Measurements from ENCODE around the gene SASH3.

Gene SASH3

GRCh38 chrX:129762448-129762847 is 17.3 kb upstream of the SASH3 start:
- no peak for DNase-seq (ENCODE audit: low read depth)
- H3K4me3 ChIP-seq (ENCODE audit: low read depth, low read length), result no peak overlapping the region
- TF ChIP-seq POLR2A (IDR thresholded peaks at IDR 0.05; ENCODE audit: extremely low read depth, insufficient read length), result no peak
- no peak for TF ChIP-seq MYC (IDR thresholded peaks at IDR 0.05; ENCODE audit: low read depth, low read length)
- TF ChIP-seq MAX (IDR thresholded peaks at IDR 0.05; ENCODE audit: low read depth, low read length), result no peak
- TF ChIP-seq, protein P1, sequence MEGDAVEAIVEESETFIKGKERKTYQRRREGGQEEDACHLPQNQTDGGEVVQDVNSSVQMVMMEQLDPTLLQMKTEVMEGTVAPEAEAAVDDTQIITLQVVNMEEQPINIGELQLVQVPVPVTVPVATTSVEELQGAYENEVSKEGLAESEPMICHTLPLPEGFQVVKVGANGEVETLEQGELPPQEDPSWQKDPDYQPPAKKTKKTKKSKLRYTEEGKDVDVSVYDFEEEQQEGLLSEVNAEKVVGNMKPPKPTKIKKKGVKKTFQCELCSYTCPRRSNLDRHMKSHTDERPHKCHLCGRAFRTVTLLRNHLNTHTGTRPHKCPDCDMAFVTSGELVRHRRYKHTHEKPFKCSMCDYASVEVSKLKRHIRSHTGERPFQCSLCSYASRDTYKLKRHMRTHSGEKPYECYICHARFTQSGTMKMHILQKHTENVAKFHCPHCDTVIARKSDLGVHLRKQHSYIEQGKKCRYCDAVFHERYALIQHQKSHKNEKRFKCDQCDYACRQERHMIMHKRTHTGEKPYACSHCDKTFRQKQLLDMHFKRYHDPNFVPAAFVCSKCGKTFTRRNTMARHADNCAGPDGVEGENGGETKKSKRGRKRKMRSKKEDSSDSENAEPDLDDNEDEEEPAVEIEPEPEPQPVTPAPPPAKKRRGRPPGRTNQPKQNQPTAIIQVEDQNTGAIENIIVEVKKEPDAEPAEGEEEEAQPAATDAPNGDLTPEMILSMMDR (IDR thresholded peaks at IDR 0.05; ENCODE audit: low read depth, low read length), result no peak

GRCh38 chrX:129763666-129764065 is 16.1 kb upstream of the SASH3 start:
- no peak overlapping the region for H3K4me3 ChIP-seq (ENCODE audit: low read depth, low read length)
- TF ChIP-seq POLR2A (IDR thresholded peaks at IDR 0.05; ENCODE audit: extremely low read depth, insufficient read length) (no peak), MAX (IDR thresholded peaks at IDR 0.05; ENCODE audit: low read depth, low read length) (no peak), MYC (IDR thresholded peaks at IDR 0.05; ENCODE audit: low read depth, low read length) (no peak)
- TF ChIP-seq, protein P1 (IDR thresholded peaks at IDR 0.05; ENCODE audit: low read depth, low read length), result no peak
- DNase-seq (ENCODE audit: low read depth), result no peak

DNA sequence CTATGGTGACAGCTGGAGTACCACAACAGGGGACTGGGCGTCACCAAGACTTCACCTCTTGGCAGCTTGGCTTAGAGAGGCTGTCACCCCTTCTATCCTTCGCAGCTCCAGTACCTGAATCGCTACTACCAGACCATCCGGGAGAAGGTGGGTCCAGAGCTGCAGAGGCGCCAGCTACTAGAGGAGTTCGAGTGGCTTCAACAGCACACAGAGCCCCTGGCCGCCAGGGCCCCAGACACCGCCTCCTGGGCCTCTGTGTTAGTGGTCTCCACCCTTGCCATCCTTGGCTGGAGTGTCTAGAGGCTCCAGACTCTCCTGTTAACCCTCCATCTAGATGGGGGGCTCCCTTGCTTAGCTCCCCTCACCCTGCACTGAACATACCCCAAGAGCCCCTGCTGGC is 11.6 kb upstream of the SASH3 start:
- TF ChIP-seq MAX (IDR thresholded peaks at IDR 0.05; ENCODE audit: low read depth, low read length), result no peak
- TF ChIP-seq, protein P1 (IDR thresholded peaks at IDR 0.05; ENCODE audit: low read depth, low read length), result no peak
- no peak for TF ChIP-seq MYC (IDR thresholded peaks at IDR 0.05; ENCODE audit: low read depth, low read length)
- no peak for TF ChIP-seq POLR2A (IDR thresholded peaks at IDR 0.05; ENCODE audit: extremely low read depth, insufficient read length)
- no peak for DNase-seq (ENCODE audit: low read depth)
- H3K4me3 ChIP-seq (ENCODE audit: low read depth, low read length), result no peak overlapping the region

DNA sequence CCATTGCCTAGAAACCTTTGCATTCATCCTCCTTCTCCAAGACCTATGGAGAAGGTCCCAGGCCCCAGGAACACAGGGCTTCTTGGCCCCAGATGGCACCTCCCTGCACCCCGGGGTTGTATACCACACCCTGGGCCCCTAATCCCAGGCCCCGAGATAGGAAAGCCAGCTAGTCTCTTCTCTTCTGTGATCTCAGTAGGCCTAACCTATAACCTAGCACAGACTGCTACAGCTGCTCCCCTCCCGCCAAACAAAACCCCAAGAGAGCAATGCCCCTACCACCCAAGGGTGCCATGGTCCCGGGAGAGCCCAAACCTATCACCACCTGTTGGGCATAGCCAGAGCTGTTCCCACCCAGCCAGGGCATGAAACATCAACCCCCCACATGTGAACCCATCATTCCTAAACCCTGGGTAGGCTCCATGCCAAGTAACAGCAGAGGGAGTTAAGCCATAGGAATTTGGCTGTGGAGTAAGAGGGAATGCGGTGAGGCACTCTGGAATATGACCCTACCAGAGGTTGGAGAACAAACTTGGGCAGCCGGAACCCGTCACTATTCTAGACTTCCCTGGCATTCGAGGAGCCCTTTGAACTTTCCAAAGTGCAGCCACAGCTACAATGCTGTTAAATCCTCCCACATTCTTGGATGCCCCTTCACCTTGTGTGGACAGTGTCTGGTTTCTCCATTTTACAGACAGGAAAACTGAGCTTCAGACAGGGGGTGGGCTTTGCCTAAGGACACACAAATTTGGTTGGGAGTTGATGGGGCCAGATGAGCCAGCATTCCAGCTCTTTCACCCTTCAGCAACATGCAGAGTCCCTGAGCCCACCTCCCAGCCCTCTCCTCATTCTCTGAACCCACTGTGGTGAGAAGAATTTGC is 10.9 kb upstream of the SASH3 start:
- TF ChIP-seq, protein P1 (IDR thresholded peaks at IDR 0.05; ENCODE audit: low read depth, low read length), result no peak
- TF ChIP-seq MAX (IDR thresholded peaks at IDR 0.05; ENCODE audit: low read depth, low read length) (no peak), POLR2A (IDR thresholded peaks at IDR 0.05; ENCODE audit: extremely low read depth, insufficient read length) (no peak), MYC (IDR thresholded peaks at IDR 0.05; ENCODE audit: low read depth, low read length) (no peak)
- no peak overlapping the region for H3K4me3 ChIP-seq (ENCODE audit: low read depth, low read length)
- DNase-seq (ENCODE audit: low read depth), result no peak

GRCh38 chrX:129769467-129770154 is 10.1 kb upstream of the SASH3 start:
- peak; percentile 99 for TF ChIP-seq MAX (IDR thresholded peaks at IDR 0.05; ENCODE audit: low read depth, low read length)
- peak; percentile 94 for TF ChIP-seq MYC (IDR thresholded peaks at IDR 0.05; ENCODE audit: low read depth, low read length)
- no peak for TF ChIP-seq POLR2A (IDR thresholded peaks at IDR 0.05; ENCODE audit: extremely low read depth, insufficient read length)
- peak; percentile 92 for DNase-seq (ENCODE audit: low read depth)
- H3K4me3 ChIP-seq (ENCODE audit: low read depth, low read length), result no peak overlapping the region
